Occipital lobe (tissue), 2 donors: ENCODE results near the gene RRAGB. TPM values are rescaled to one million over a fixed set of nuclear protein-coding genes. Genes with fewer than 3 reads are reported as not detected.
"Not testable (repeated sequence)": the region's sequence is repeated elsewhere in the genome, so short reads cannot be mapped to it uniquely, and the experiment has no call there.

ENCODE experiments used
- DNase-seq: peaks from one replicate; lab custom pipeline; 2025; lab: John Stamatoyannopoulos, UW
- total RNA-seq: library from RNA; depleted of rRNA; stranded (reverse); fragments of >200 nt; gene quantifications from one replicate; pipeline ENCODE4 v1.2.3, GENCODE V29; 2014

RRAGB gene
- total RNA-seq, 1 donor from 2014 or later: 62.1 TPM

DNA sequence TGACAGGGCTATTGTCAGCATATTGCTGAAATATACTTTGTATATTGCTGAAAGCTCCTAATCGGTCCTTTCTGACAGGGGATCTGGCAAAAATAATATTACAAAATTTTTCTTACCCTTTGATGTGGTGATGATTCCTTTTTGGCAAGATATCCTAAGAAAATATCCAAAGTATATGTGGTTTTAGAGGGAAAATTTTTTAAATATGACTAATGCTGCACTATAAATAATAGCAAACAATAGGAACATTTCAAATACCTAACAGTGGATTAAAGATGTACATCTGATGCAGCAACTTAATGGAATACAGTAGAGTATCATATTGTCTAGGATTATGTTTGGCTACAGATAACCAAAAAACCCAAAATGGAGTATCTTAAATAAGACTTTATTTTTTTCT lies 49.6 kb downstream of the RRAGB start:
- DNase-seq: no peak

DNA sequence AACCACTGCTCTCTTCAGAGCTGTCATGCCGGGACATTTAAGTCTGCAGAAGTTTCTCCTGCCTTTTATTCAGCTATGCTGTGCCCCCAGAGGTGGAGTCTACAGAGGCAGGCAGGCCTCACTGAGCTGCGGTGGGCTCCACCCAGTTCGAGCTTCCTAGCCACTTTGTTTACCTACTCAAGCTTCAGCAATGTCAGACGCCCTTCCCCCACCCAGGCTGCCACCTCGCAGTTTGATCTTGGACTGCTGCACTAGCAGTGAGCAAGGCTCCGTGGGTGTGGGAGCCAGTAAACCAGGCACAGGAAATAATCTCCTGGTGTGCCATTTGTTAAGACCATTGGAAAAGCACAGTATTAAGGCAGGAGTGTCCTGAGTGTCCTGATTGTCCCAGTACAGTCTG lies 56.9 kb downstream of the RRAGB start:
- not testable (repeated sequence) for DNase-seq

- DNase-seq: no peak
Observed at GRCh38 chrX:55777596-55777995, 60.0 kb downstream of the RRAGB start.

DNA sequence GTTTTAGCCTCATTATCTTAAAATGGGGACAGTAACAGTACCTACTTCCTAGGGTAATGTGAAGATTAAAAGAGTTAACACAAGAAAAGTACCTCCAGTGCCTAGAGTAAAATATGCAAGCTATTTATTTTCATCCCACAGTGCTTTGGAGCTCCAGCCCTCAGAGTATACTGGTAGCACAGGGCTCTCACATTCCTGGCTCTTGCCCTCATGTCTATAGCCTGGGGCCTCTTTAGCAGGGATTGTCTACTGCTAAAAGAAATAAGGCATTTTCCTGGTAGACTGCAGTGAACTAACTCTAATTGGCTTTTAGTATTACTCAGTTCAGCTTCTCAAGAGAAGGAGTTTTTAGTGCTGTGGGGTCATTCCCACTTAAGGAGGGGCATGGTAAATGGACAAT lies 60.8 kb downstream of the RRAGB start:
- DNase-seq: no peak

GRCh38 chrX:55783723-55784122 lies 66.2 kb downstream of the RRAGB start:
- DNase-seq: no peak

DNA sequence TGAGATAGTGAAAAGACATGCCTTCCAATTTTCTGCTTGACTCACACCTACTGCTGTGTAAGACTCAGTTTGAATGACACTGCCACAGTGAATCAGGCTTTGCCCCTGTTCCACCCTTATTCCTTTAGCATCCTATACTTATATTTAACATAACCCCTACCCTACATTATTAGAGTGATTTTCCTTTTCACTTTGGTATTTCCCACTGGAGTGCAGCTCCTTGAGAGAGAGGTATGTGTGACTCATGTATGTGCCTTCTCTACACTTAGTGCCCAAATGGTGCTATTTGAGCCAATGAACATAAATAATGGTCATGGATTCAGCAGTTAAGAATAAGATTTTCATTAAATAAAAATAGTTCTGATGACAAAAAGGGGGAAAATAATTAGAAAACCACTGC lies 69.5 kb downstream of the RRAGB start:
- no peak for DNase-seq

DNA sequence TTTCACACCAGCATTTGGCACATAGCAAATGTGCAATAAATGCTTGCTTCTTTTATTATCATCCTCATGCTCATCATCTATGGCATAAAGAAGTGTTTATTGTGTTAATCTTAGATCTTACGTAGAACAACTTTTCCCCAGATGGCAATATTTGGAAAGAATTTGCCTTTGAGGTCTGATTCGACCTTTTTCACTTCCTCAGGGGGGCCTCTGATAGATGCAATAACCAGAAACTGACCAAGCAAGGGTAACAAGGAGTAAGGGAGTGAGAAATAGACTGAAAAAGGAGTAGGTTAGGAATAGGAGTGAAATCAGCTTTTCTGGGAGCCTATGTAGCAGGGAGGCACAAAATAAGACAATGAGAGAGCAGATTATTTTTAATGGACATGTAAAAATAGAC lies 70.2 kb downstream of the RRAGB start:
- DNase-seq: no peak

DNA sequence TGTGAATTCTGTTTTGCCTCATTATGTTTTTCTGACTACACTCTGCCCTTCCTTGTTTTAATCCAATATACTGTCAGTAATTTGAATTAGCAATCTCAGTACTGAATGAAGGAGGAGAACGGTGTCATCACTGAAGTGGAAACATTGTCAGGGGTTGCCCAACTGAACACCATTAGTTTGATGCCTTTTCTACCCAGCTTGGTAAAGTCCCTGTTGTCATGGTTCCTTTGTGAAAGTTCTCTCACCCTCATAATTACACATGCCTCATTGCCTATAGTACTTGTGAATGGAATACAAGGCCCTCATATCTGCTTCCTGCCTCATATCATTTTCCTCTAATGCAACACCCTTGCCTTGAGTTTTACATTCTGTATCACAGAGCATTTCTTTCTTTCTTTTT lies 76.9 kb downstream of the RRAGB start:
- DNase-seq: no peak

GRCh38 chrX:55796496-55796895 lies 78.9 kb downstream of the RRAGB start:
- no peak for DNase-seq

GRCh38 chrX:55801811-55802210 lies 84.3 kb downstream of the RRAGB start:
- DNase-seq: no peak

Other genes with a start within 250 kb of the RRAGB start
- gene USP51, start 227.9 kb upstream of the RRAGB start, total RNA-seq: 6.9 TPM
- not detected for gene FOXR2, start 94.3 kb upstream of the RRAGB start, total RNA-seq